Neuronal stem cell (in vitro differentiated cells): ENCODE measurements around the gene TDRD9.

Experiments
- DNase-seq: peaks from one replicate; pipeline ENCODE4 v3.0.0-alpha.2; 2013; ENCODE audit warnings: low spot score
- H2AFZ ChIP-seq: one replicate; pipeline ENCODE4 v1.6.1; 2013; ENCODE audit warnings: mild to moderate bottlenecking, low read length, inconsistent platforms
- H2AK5ac ChIP-seq: 2 replicates; pipeline ENCODE4 v1.6.1; 2013; ENCODE audit warnings: low read depth, mild to moderate bottlenecking, inconsistent platforms, low read length, moderate library complexity, mixed read lengths
- H2BK120ac ChIP-seq: 2 replicates; pipeline ENCODE4 v1.6.1; 2013; ENCODE audit warnings: low read depth, mild to moderate bottlenecking, inconsistent platforms, low read length, moderate library complexity, mixed read lengths
- H2BK12ac ChIP-seq: one replicate; pipeline ENCODE4 v1.6.1; 2013; ENCODE audit warnings: low read length, inconsistent platforms
- H2BK15ac ChIP-seq: 2 replicates; pipeline ENCODE4 v1.6.1; 2013; ENCODE audit warnings: mild to moderate bottlenecking, low read length, inconsistent platforms, mixed read lengths
- H2BK5ac ChIP-seq: one replicate; pipeline ENCODE4 v1.6.1; 2013; ENCODE audit warnings: inconsistent platforms, mild to moderate bottlenecking, low read length, moderate library complexity
- H3K14ac ChIP-seq: one replicate; pipeline ENCODE4 v1.6.1; 2013; ENCODE audit warnings: low read length, inconsistent platforms
- H3K18ac ChIP-seq: 2 replicates; pipeline ENCODE4 v1.6.1; 2013; ENCODE audit warnings: low read length, inconsistent platforms
- H3K23ac ChIP-seq: 2 replicates; pipeline ENCODE4 v1.6.1; 2013; ENCODE audit warnings: low read depth, mild to moderate bottlenecking, mixed read lengths, low read length, inconsistent platforms; ENCODE audit not compliant: poor library complexity
- H3K27ac ChIP-seq: replicated peaks from 3 replicates; pipeline ENCODE4 v1.5.1; 2013; ENCODE audit warnings: low read length, inconsistent platforms
- H3K27me3 ChIP-seq, 3 experiments: 2 replicates each; pipeline ENCODE4 v1.6.1; 2013; ENCODE audit warnings: low read length in 3 of 3, mild to moderate bottlenecking in 2 of 3, inconsistent platforms in 1 of 3, low read depth in 1 of 3, mixed read lengths in 1 of 3, moderate library complexity in 1 of 3; ENCODE audit not compliant: control insufficient read depth in 3 of 3, insufficient read depth in 3 of 3
- H3K36me3 ChIP-seq, 2 donors: replicated peaks in 1 of 2; 2 replicates each; pipeline ENCODE4 v1.6.1; 2013; ENCODE audit warnings: low read length in 2 of 2; ENCODE audit not compliant: control insufficient read depth in 2 of 2, insufficient read depth in 2 of 2
- H3K4ac ChIP-seq: 2 replicates; pipeline ENCODE4 v1.6.1; 2013; ENCODE audit warnings: inconsistent platforms, mild to moderate bottlenecking, low read length, moderate library complexity
- H3K4me1 ChIP-seq, 2 donors: 1 replicate in 1 of 2; 2 replicates in 1 of 2; pipeline ENCODE4 v1.6.1; 2013; ENCODE audit warnings: low read length in 2 of 2, low read depth in 1 of 2; ENCODE audit not compliant: control insufficient read depth in 2 of 2, insufficient read depth in 1 of 2
- H3K4me2 ChIP-seq: one replicate; pipeline ENCODE4 v1.6.1; 2013; ENCODE audit warnings: mild to moderate bottlenecking, low read length, inconsistent platforms; ENCODE audit not compliant: insufficient read depth, poor library complexity, severe bottlenecking
- H3K4me3 ChIP-seq, 2 donors: 2 replicates each; pipeline ENCODE4 v1.5.1; 2013; ENCODE audit warnings: low read length in 2 of 2, mild to moderate bottlenecking in 2 of 2, inconsistent platforms in 1 of 2, moderate library complexity in 1 of 2
- H3K79me1 ChIP-seq: one replicate; pipeline ENCODE4 v1.6.1; 2013; ENCODE audit warnings: low read depth, mild to moderate bottlenecking, inconsistent platforms, low read length, moderate library complexity
- H3K9ac ChIP-seq: one replicate; pipeline ENCODE4 v1.6.1; 2013; ENCODE audit warnings: mild to moderate bottlenecking, low read depth, low read length, inconsistent platforms; ENCODE audit not compliant: poor library complexity
- H3K9me3 ChIP-seq, 2 donors: replicated peaks in 1 of 2; 2 replicates each; pipeline versions ENCODE3 to v1.6.1; 2013; ENCODE audit warnings: low read length in 2 of 2, mild to moderate bottlenecking in 2 of 2, inconsistent platforms in 1 of 2, low read depth in 1 of 2, mixed read lengths in 1 of 2, moderate library complexity in 1 of 2; ENCODE audit not compliant: control insufficient read depth in 2 of 2, insufficient read depth in 1 of 2
- H4K8ac ChIP-seq: one replicate; pipeline ENCODE4 v1.6.1; 2013; ENCODE audit warnings: low read depth, mild to moderate bottlenecking, inconsistent platforms, low read length, moderate library complexity
- H4K91ac ChIP-seq: one replicate; pipeline ENCODE4 v1.6.1; 2013; ENCODE audit warnings: low read length, low read depth, mild to moderate bottlenecking, inconsistent platforms; ENCODE audit not compliant: poor library complexity
- WGBS, 2 donors: extraction: QIAGEN DNeasy Blood & Tissue Kit; methylation state at CpG; one replicate each; pipeline ENCODE4 v1.1.7; 2013; ENCODE audit warnings: missing lambda C conversion rate in 2 of 2, mixed read lengths in 1 of 2; ENCODE audit not compliant: insufficient read length in 2 of 2, insufficient replicate concordance in 1 of 2; ENCODE audit errors: extremely low coverage in 2 of 2; 5-methylcytosine and 5-hydroxymethylcytosine counted together

Gene TDRD9

GRCh38 chr14:104086661-104087461 is 158.6 kb downstream of the TDRD9 start:
- Histone ChIP-seq H4K91ac (no peak overlapping the region), H3K4me1 (no peaks in the 10 kb centered on the region), H2BK12ac (no peak overlapping the region), H3K27me3 (peaks cover 0 to 60% (median 0%) of the 10 kb centered on the region in 3 experiments), H4K8ac (no peak overlapping the region), H3K27ac (no peak overlapping the region), H2BK15ac (peak overlapping the region; percentile 75), H2AK5ac (peak overlapping the region; percentile 88), H3K23ac (peak overlapping the region; percentile 80), H2BK120ac (peak overlapping the region; percentile 81), H2BK5ac (peak overlapping the region; percentile 96), H3K4ac (no peak overlapping the region), H2AFZ (no peak overlapping the region), H3K14ac (no peak overlapping the region), H3K36me3 (no peaks in the 10 kb centered on the region), H3K9ac (peak overlapping the region; percentile 4), H3K4me2 (no peak overlapping the region), H3K9me3 (peaks cover 0 to 2% of the 10 kb centered on the region in 2 donors), H3K18ac (peak overlapping the region; percentile 87), H3K79me1 (no peaks in the 10 kb centered on the region), H3K4me3 (no peak overlapping the region)
- WGBS, 2 donors, result no CpG with 5 or more reads among the region's 16 CpGs
- DNase-seq, result no peak

GRCh38 chr14:104087505-104087904 is 159.2 kb downstream of the TDRD9 start:
- Histone ChIP-seq H3K14ac (no peak overlapping the region), H2AK5ac (no peak overlapping the region), H3K18ac (peak overlapping the region; percentile 52), H3K36me3 (no peaks in the 10 kb centered on the region), H3K79me1 (no peaks in the 10 kb centered on the region), H3K27me3 (peaks cover 0 to 56% (median 0%) of the 10 kb centered on the region in 3 experiments), H2BK12ac (no peak overlapping the region), H4K91ac (no peak overlapping the region), H3K4ac (no peak overlapping the region), H2BK15ac (peak overlapping the region; percentile 98), H3K23ac (peak overlapping the region; percentile 11), H3K9me3 (peaks cover 0 to 2% of the 10 kb centered on the region in 2 donors), H3K4me1 (no peaks in the 10 kb centered on the region), H3K4me3 (no peak overlapping the region), H3K9ac (no peak overlapping the region), H3K27ac (no peak overlapping the region), H2AFZ (no peak overlapping the region), H4K8ac (no peak overlapping the region), H2BK120ac (no peak overlapping the region), H3K4me2 (no peak overlapping the region), H2BK5ac (no peak overlapping the region)
- DNase-seq, result no peak
- whole genome bisulfite sequencing, 2 donors, result no CpG with 5 or more reads among the region's 17 CpGs

GRCh38 chr14:104087981-104088850 is 160.0 kb downstream of the TDRD9 start:
- DNase-seq, result no peak
- Histone ChIP-seq H2AK5ac (no peak overlapping the region), H3K18ac (peak overlapping the region; percentile 24), H3K79me1 (no peaks in the 10 kb centered on the region), H2AFZ (no peak overlapping the region), H3K4ac (no peak overlapping the region), H3K4me2 (no peak overlapping the region), H3K27me3 (peaks cover 0 to 49% (median 0%) of the 10 kb centered on the region in 3 experiments), H2BK12ac (peak overlapping the region; percentile 60), H3K14ac (peak overlapping the region; percentile 21), H3K9me3 (peaks cover 0 to 2% of the 10 kb centered on the region in 2 donors), H3K9ac (no peak overlapping the region), H2BK15ac (peak overlapping the region; percentile 98), H2BK120ac (no peak overlapping the region), H3K23ac (no peak overlapping the region), H3K4me3 (no peak overlapping the region), H2BK5ac (no peak overlapping the region), H3K4me1 (no peaks in the 10 kb centered on the region), H3K36me3 (no peaks in the 10 kb centered on the region), H4K8ac (no peak overlapping the region), H3K27ac (no peak overlapping the region), H4K91ac (no peak overlapping the region)
- WGBS, 2 donors, result no CpG with 5 or more reads among the region's 23 CpGs
